ENCODE measurements around the gene SDHAF3. TPM values are rescaled to one million over a fixed set of nuclear protein-coding genes. Genes with fewer than 3 reads are reported as not detected.

SDHAF3 gene
- total RNA-seq, 2 experiments from 2014 or later = 41.1 to 43.0 TPM

- no peaks in the 10 kb centered on the region for H3K36me3 Mint-ChIP-seq (ENCODE audit: low read depth)
- ChIA-PET POLR2A (interaction anchor here (0.6 kb wide), 1 partner anchor 1144 kb away, joined by 3 read pairs; no protein-coding TSS in a partner anchor), CTCF (interaction anchor here (1.1 kb wide), 1 partner anchor 35 kb away, joined by 3 read pairs; no protein-coding TSS in a partner anchor)
- intact Hi-C loops (cut with micrococcal nuclease) = no loop called here
- no peaks in the 10 kb centered on the region for H3K4me1 Mint-ChIP-seq (ENCODE audit: low read depth)
- H3K27ac Mint-ChIP-seq = no peak overlapping the region
- TF ChIP-seq CTCF (IDR thresholded peaks at IDR 0.05) = no peak
- peaks cover 17% of the 10 kb centered on the region for H3K27me3 Mint-ChIP-seq
- H3K9me3 Mint-ChIP-seq = no peaks in the 10 kb centered on the region
- no peak overlapping the region for H3K4me3 Mint-ChIP-seq
- ATAC-seq (no peak), DNase-seq (no peak)
These were observed 21.5 kb upstream of the SDHAF3 start for GRCh38 chr7:97096037-97096436.

GRCh38 chr7:97096661-97097060 lies 20.8 kb upstream of the SDHAF3 start:
- Mint-ChIP-seq H3K36me3 (ENCODE audit: low read depth) (no peaks in the 10 kb centered on the region), H3K27me3 (peaks cover 19% of the 10 kb centered on the region), H3K4me3 (no peak overlapping the region), H3K4me1 (ENCODE audit: low read depth) (no peaks in the 10 kb centered on the region), H3K9me3 (no peaks in the 10 kb centered on the region), H3K27ac (no peak overlapping the region)
- TF ChIP-seq CTCF (IDR thresholded peaks at IDR 0.05) = no peak
- CTCF ChIA-PET = interaction anchor here (1.1 kb wide), 1 partner anchor 34 kb away, joined by 3 read pairs; no protein-coding TSS in a partner anchor
- DNase-seq = no peak
- intact Hi-C loops (cut with micrococcal nuclease) = no loop called here
- ATAC-seq = no peak
- POLR2A ChIA-PET = interaction anchor here (0.6 kb wide), 1 partner anchor 1144 kb away, joined by 3 read pairs; no protein-coding TSS in a partner anchor

- H3K4me3 Mint-ChIP-seq = no peak overlapping the region
- TF ChIP-seq CTCF (IDR thresholded peaks at IDR 0.05) = peak; percentile 63
- peaks cover 4% of the 10 kb centered on the region for H3K9me3 Mint-ChIP-seq
- H3K27ac Mint-ChIP-seq = no peak overlapping the region
- POLR2A ChIA-PET = no interaction called here
- peak; percentile 81 for DNase-seq
- peak; percentile 84 for ATAC-seq
- peaks cover 26% of the 10 kb centered on the region for H3K27me3 Mint-ChIP-seq
- no peaks in the 10 kb centered on the region for H3K4me1 Mint-ChIP-seq (ENCODE audit: low read depth)
- intact Hi-C loops (cut with micrococcal nuclease) = loop anchor here (5.0 kb wide), 2 partner anchors 78 to 733 kb away; no protein-coding TSS in a partner anchor
- CTCF ChIA-PET = interaction anchor here (0.6 to 3.4 kb wide), 16 partner anchors 10 to 909 kb away, joined by 3 to 13 read pairs (median 4); no protein-coding TSS in a partner anchor
- H3K36me3 Mint-ChIP-seq (ENCODE audit: low read depth) = no peaks in the 10 kb centered on the region
These were observed 12.7 kb upstream of the SDHAF3 start for GRCh38 chr7:97104719-97105238.

- DNase-seq (no peak), ATAC-seq (no peak)
- Mint-ChIP-seq H3K9me3 (peaks cover 6% of the 10 kb centered on the region), H3K36me3 (ENCODE audit: low read depth) (peaks cover 2% of the 10 kb centered on the region), H3K27ac (no peak overlapping the region), H3K4me1 (ENCODE audit: low read depth) (no peaks in the 10 kb centered on the region), H3K27me3 (peaks cover 19% of the 10 kb centered on the region), H3K4me3 (no peak overlapping the region)
- POLR2A ChIA-PET = no interaction called here
- no peak for TF ChIP-seq CTCF (IDR thresholded peaks at IDR 0.05)
- CTCF ChIA-PET = no interaction called here
- intact Hi-C loops (cut with micrococcal nuclease) = loop anchor here (5.0 kb wide), 1 partner anchor 75 kb away; no protein-coding TSS in a partner anchor
These were observed 10.2 kb upstream of the SDHAF3 start for GRCh38 chr7:97107192-97107800.

DNA sequence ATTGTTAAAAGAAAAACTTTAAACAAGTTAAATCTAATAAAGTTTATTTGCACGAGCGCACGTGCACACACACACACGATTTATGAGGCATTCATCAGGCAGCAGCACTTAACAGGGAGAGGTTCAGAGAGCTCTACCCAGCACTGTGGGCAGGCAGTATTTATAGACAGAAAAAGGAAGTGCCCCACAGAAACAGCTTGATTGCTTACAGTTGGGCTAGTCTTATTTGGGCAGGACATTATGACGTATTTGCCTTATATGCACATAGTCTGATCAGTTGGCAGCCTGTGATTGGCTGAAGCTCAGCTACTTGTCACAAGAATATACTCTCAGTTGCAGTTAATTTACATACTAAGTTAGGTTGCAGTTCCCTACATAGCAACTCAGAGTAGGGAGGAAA lies 1.2 kb upstream of the SDHAF3 start:
- Mint-ChIP-seq H3K27me3 (no peaks in the 10 kb centered on the region), H3K4me1 (ENCODE audit: low read depth) (peaks cover 26% of the 10 kb centered on the region), H3K27ac (peak overlapping the region; percentile 92), H3K9me3 (no peaks in the 10 kb centered on the region), H3K36me3 (ENCODE audit: low read depth) (peaks cover 19% of the 10 kb centered on the region), H3K4me3 (peak overlapping the region; percentile 85)
- no peak for TF ChIP-seq CTCF (IDR thresholded peaks at IDR 0.05)
- ATAC-seq (no peak), DNase-seq (no peak)
- ChIA-PET CTCF (interaction anchor here (1.4 kb wide), 1 partner anchor 12 kb away, joined by 8 read pairs; no protein-coding TSS in a partner anchor), POLR2A (no interaction called here)
- intact Hi-C loops (cut with micrococcal nuclease) = no loop called here
